ENCODE results near the gene ASH1L. TPM values are rescaled to one million over a fixed set of nuclear protein-coding genes. Genes with fewer than 3 reads are reported as not detected.
A peak's percentile ranks its signal among the peaks of the same experiment; 100 is the strongest.
"Not testable (repeated sequence)": the region's sequence is repeated elsewhere in the genome, so short reads cannot be mapped to it uniquely, and the experiment has no call there.

Gene ASH1L, protein sequence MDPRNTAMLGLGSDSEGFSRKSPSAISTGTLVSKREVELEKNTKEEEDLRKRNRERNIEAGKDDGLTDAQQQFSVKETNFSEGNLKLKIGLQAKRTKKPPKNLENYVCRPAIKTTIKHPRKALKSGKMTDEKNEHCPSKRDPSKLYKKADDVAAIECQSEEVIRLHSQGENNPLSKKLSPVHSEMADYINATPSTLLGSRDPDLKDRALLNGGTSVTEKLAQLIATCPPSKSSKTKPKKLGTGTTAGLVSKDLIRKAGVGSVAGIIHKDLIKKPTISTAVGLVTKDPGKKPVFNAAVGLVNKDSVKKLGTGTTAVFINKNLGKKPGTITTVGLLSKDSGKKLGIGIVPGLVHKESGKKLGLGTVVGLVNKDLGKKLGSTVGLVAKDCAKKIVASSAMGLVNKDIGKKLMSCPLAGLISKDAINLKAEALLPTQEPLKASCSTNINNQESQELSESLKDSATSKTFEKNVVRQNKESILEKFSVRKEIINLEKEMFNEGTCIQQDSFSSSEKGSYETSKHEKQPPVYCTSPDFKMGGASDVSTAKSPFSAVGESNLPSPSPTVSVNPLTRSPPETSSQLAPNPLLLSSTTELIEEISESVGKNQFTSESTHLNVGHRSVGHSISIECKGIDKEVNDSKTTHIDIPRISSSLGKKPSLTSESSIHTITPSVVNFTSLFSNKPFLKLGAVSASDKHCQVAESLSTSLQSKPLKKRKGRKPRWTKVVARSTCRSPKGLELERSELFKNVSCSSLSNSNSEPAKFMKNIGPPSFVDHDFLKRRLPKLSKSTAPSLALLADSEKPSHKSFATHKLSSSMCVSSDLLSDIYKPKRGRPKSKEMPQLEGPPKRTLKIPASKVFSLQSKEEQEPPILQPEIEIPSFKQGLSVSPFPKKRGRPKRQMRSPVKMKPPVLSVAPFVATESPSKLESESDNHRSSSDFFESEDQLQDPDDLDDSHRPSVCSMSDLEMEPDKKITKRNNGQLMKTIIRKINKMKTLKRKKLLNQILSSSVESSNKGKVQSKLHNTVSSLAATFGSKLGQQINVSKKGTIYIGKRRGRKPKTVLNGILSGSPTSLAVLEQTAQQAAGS (N-terminal part only)
- polyA plus RNA-seq: 29.1 TPM

DNA sequence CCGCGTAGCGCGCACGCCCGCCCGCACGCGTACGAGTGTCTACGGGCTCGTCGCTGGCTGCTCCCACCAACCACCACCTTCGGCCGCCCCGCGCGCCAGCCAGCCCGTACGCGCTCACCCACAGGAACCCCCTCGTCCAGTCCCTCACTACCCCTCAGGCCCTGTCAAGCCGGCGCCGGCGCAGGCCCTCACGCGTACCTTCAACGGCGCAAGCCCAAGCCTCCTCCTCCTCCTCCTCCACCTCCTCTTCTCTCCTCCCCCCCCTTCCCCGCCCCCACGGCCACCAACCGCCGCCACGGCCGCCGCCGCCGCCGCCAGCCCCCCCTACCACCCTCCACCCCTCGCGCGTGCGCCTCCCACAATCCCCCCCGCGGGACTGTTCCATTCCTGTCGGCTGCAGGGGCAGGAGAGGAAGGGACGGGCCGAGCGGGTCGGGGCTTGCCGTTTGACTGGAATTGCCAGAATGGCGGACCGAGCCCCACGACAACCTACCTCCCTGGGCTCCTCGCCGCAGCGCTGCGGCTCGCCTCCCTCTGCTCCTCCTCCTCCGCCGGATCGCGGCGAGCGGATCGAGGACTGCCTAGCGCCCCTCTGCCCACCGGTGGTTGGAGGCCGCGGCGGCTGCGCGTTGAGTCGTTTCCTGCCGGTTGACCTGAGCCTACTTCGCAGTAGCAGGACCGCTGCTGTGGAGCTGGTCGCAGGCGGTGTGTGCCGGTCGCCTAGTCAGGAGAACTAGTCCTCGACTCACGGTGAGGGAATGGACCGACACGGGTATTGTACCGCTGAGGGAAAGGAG, at the start of gene ASH1L:
Gene ASH1L (minus strand): TSS at position 223 of the 796 bp plus-strand sequence. CDS start 41,284 bp downstream, outside the sequence.
- Mint-ChIP-seq H3K4me3 (peak within 1 kb of the TSS; percentile 98 to 99 (median 98)), H3K4me1 (peaks cover 32 to 35% (median 32%) of the 10 kb centered on the region in 3 donors), H3K36me3 (no peaks in the 10 kb centered on the region), H3K9me3 (no peaks in the 10 kb centered on the region), H3K27ac (peak within 1 kb of the TSS; percentile 94 to 99 (median 98)), H3K27me3 (no peaks in the 10 kb centered on the region)

DNA sequence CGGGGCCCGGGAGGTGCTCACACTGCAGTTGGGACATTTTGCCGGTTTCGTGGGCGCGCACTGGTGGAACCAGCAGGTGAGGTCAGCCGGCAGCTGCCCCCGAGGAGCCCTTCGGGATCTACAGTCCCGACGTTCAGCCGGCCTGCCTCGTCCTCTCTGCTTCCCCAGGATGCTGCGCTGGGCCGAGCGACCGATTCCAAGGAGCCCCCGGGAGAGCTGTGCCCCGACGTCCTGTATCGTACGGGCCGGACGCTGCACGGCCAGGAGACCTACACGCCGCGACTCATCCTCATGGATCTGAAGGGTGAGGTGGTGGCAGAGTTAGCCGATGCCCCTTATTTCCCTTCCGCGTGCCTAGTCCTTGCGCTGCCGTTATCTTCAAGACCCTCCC, 47.6 kb upstream of the ASH1L start:
- H3K9me3 Mint-ChIP-seq: not testable (repeated sequence)

DNA sequence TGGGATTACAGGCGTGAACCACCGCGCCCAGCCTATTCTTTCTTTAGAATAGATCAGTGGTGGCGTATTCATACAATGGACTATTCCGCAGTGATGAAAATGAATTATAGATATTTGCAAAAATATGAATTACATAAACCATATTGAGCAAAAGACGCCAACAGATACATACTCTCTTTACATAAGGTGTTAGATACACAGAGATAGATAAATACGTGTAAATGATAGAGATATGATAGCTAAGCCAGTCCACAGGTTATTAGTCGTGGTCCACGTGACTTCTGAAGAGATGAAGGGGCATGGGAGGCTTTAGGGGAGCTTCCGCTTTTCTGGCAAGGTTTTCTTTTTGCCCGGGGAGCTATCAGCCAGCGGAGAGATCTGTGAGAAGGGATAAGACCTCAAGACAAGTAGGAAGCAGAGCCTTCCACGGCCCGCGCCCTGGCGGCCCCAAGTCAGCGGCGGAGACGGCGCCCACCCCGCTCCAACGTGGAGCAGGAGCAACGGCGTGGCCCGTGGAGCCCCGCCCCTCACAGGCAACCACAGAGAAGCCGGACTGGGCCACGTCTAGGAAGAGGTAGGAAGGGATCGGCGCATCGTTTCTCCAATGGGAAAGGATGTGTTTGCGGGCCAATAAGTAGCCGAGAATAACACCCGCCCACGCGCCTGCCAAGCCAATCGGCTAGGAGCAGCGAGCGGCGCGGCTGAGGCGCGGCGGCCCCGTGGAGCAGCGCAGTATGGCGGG, 47.1 kb upstream of the ASH1L start, which contains the start of gene MSTO1:
Gene MSTO1 (plus strand): TSS at position 704 of the 742 bp plus-strand sequence. CDS start 31 bp downstream, at position 735.
- Mint-ChIP-seq H3K27me3 (no peaks in the 10 kb centered on the region), H3K27ac (peak within 1 kb of the TSS; percentile 87 to 96 (median 95)), H3K9me3 (no peaks in the 10 kb centered on the region), H3K4me3 (peak within 1 kb of the TSS; percentile 95 to 98 (median 96)), H3K4me1 (peaks cover 3 to 6% (median 4%) of the 10 kb centered on the region in 3 donors), H3K36me3 (no peaks in the 10 kb centered on the region)

More for the DNA sequence above, 47.6 kb upstream of the ASH1L start:
- Mint-ChIP-seq H3K4me3 (peak overlapping the region; percentile 95 to 98 (median 96)), H3K27ac (peak overlapping the region in 2 of 3 donors; percentile 87 to 96)
- H3K27me3 Mint-ChIP-seq, H3K36me3 Mint-ChIP-seq, H3K4me1 Mint-ChIP-seq: not testable (repeated sequence)

DNA sequence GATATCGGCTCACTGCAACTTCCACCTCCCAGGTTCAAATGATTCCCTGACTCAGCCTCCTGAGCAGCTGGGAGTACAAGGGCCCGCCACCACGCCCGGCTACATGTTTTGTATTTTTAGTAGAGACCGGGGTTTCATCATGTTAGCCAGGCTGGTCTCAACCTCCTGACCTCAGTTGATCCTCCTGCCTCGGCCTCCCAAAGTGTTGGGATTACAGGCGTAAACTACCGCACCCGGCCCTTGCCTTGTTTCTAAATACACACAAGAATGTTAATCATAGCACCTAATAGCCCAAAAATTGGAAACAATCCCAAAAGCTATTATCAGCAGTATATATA, 46.3 kb upstream of the ASH1L start:
- no peaks in the 10 kb centered on the region for H3K36me3 Mint-ChIP-seq
- H3K4me3 Mint-ChIP-seq: peak overlapping the region in 3 of 4 donors; percentile 18 to 75 (median 30)
- H3K27ac Mint-ChIP-seq: no peak overlapping the region
- H3K27me3 Mint-ChIP-seq: no peaks in the 10 kb centered on the region
- peaks cover 3 to 6% (median 4%) of the 10 kb centered on the region in 3 donors for H3K4me1 Mint-ChIP-seq
- H3K9me3 Mint-ChIP-seq: no peaks in the 10 kb centered on the region

DNA sequence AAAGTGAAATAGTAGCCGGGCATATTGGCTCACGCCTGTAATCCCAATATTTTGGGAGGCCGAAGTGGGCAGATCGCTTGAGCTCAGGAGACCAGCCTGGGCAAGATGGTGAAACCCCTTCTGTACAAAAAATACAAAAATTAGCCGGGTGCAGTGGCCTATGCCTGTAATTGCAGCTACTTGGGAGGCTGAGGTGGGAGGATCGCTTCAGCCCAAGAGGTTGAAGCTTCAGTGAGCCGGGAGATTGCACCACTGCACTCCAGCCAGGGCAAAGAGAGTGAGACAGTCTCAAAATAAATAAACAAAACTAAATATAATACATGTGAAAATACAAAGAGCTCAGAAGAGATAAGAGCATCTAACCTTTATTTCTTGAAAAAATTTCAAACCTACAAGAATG, 45.1 kb upstream of the ASH1L start:
- Mint-ChIP-seq H3K9me3 (no peaks in the 10 kb centered on the region), H3K36me3 (no peaks in the 10 kb centered on the region), H3K27me3 (no peaks in the 10 kb centered on the region), H3K27ac (peak overlapping the region in 1 of 3 donors; percentile 62), H3K4me3 (peak overlapping the region in 2 of 4 donors; percentile 8 to 50), H3K4me1 (peaks cover 3 to 6% (median 4%) of the 10 kb centered on the region in 3 donors)

DNA sequence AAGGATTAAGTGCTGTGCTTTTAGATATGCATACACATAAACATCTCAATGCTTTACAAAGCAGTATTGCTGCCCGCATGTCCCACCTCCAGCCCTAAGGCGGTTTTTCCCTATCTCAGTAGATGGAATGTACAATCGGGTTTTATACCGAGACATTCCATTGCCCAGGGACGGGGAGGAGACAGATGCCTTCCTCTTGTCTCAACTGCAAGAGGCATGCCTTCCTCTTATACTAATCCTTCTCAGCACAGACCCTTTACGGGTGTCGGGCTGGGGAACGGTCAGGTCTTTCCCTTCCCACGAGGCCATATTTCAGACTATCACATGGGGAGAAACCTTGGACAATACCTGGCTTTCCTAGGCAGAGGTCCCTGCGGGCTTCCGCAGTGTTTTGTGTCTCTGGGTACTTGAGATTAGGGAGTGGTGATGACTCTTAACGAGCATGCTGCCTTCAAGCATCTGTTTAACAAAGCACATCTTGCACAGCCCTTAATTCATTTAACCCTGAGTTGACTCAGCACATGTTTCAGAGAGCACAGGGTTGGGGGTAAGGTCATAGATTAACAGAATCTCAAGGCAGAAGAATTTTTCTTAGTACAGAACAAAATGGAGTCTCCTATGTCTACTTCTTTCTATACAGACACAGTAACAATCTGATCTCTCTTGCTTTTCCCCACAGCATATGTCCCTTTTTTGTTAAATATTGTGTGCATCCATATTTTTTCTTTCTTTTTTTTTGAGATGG, 37.4 kb upstream of the ASH1L start:
- H3K36me3 Mint-ChIP-seq, H3K9me3 Mint-ChIP-seq, H3K4me1 Mint-ChIP-seq, H3K27me3 Mint-ChIP-seq, H3K27ac Mint-ChIP-seq, H3K4me3 Mint-ChIP-seq: not testable (repeated sequence)

DNA sequence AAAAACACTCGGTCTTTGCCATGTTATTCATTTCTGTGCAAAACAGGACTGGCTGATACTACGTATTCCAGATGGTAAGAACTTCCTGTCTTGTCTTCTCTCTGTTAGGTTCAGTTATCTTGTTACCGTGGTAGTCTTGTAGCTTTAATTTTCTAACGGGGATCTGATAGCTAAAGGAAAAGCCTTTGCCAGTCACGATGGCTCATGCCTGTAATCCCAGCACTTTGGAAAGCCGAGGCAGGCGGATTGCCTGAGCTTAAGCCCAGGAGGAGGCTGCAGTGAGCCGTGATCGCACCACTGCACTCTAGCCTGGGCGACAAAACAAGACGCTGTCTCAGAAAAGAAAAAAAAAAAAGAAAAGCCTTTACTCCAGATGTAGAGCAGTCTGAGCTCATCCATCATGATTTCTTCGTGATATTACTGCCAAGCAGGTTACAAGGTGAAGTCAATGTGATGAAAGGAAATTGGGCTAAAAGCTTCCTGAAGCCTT, 36.3 kb upstream of the ASH1L start:
- Mint-ChIP-seq H3K27me3 (no peaks in the 10 kb centered on the region), H3K4me3 (peak overlapping the region; percentile 58 to 88 (median 72)), H3K4me1 (peaks cover 0 to 9% (median 2%) of the 10 kb centered on the region in 3 donors), H3K27ac (peak overlapping the region in 1 of 3 donors; percentile 35), H3K9me3 (no peaks in the 10 kb centered on the region), H3K36me3 (no peaks in the 10 kb centered on the region)

DNA sequence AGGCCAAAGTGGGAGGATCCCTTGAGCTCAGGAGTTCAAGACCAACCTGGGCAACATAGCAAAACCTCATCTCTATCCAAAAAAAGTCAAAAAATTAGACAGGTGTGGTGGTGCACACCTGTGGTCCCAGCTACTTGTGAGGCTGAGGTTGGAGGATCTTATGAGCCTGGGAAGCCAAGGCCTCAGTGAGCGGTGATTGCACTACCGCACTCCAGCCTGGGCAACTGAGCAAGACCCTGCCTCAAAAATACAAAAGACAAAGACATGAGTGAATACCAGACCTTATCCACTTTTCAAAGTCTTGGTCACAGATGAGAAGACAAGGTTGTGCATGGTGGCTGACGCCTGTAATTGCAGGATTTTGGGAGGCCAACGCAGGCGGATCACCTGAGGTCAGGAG, 34.3 kb upstream of the ASH1L start:
- Mint-ChIP-seq H3K9me3 (no peaks in the 10 kb centered on the region), H3K4me1 (peaks cover 0 to 9% (median 4%) of the 10 kb centered on the region in 3 donors), H3K36me3 (no peaks in the 10 kb centered on the region), H3K27ac (no peak overlapping the region), H3K27me3 (no peaks in the 10 kb centered on the region), H3K4me3 (no peak overlapping the region)

DNA sequence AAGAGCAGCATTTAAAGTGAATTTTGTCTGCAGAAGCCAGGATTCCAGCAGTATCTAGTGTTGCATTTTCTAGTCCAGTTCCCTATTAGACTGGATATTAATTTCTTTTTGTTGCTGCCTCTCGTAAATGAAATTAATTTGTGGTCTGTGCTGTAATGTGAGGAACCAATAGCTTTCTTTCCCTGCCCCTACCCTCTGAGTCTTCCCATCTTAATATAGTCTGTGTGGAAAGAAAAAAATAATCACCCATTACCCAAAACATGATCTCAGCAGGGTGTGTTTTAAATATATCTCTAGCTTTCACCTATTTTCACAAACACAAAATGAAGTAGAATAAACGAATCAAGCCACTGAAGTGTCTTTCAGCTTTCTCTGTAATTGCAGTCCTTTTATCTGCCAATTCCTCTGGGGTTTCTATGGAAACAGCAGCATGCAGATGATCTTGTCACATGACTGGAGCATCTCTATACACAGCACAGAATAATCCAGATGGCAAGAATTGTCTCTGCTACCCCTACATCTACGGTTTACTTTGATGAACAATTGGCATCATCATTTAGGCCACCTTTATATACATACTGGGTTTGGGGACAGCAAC, 33.4 kb upstream of the ASH1L start:
- H3K27ac Mint-ChIP-seq, H3K36me3 Mint-ChIP-seq, H3K27me3 Mint-ChIP-seq, H3K4me1 Mint-ChIP-seq, H3K4me3 Mint-ChIP-seq, H3K9me3 Mint-ChIP-seq: not testable (repeated sequence)

DNA sequence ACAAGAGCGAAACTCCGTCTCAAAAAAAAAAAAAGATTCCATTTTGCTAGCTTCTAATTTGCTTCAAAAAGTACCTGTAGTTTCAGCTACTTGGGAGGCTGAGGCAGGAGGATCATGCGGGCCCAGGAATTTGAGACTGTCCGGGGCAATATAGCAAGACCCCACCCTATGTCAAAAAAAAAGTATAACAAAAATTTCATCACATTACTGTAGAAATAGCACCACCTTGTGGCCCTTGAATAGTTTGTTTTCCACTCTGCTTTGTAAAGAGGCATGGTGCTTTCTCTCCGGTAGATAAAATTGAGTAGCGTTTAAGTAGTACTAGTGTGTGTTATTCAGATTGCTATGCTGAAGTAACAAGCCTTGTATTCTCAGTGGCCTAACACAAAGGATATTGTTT, 29.2 kb upstream of the ASH1L start:
- Mint-ChIP-seq H3K27me3 (no peaks in the 10 kb centered on the region), H3K27ac (no peak overlapping the region), H3K9me3 (no peaks in the 10 kb centered on the region), H3K36me3 (no peaks in the 10 kb centered on the region), H3K4me1 (peaks cover 0 to 3% (median 0%) of the 10 kb centered on the region in 3 donors), H3K4me3 (no peak overlapping the region)

DNA sequence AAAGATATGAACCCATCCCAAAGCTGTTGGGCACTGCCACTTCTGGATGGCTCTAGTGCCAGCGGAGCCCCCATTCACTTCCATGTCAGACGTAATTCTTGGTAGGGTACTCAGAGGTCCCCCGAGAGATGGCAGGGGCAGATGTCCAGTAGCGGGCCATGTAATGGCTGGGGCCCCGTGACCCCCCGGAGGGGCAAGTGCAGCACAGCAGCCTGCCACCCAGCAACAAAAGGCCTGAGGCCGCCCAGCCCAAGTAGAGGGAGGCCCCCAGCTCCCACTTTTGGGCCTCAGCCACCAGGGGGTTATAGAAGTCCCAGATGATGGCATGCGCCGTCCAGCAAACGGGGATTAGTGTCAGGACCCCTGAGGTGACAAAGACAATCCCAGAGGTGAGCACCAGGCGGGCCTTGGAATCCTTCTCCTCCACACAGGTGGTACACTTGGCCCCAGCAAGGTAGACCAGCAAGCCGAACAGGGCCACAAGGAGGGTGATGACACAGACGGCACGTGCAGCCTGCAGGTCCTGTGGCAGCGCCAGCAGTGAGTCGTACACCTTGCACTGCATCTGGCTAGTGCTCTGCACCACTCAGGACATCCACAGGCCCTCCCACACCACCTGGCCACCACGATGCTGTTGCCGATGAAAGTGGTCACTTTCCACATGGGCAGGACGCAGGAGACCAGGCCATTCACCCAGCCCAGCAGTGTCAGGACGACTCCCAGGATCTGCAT, 28.1 kb upstream of the ASH1L start:
- H3K4me3 Mint-ChIP-seq, H3K4me1 Mint-ChIP-seq, H3K9me3 Mint-ChIP-seq, H3K27me3 Mint-ChIP-seq, H3K36me3 Mint-ChIP-seq, H3K27ac Mint-ChIP-seq: not testable (repeated sequence)

DNA sequence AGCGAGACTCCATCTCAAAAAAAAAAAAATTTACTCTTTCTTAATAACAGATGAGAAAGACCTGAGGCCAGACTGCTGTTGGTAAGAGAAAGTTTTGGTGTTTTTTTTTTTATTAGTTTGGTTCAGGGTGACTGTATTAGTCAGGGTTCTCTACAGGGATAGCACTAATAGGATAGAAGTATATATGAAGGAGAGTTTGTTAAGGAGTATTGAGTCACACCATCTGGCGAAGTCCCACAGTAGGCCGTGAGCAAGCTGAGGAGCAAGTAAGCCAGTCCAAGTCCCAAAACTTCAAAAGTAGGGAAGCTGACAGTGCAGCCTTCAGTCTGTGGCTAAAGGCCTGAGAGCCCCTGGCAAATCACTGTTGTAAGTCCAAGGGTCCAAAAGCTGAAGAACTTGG, 26.7 kb upstream of the ASH1L start:
- not testable (repeated sequence) for H3K36me3 Mint-ChIP-seq, H3K9me3 Mint-ChIP-seq, H3K4me1 Mint-ChIP-seq, H3K27ac Mint-ChIP-seq, H3K4me3 Mint-ChIP-seq, H3K27me3 Mint-ChIP-seq
